H9 (cell line): Measurements from ENCODE around the gene DTNBP1. TPM values are rescaled to one million over a fixed set of nuclear protein-coding genes. Genes with fewer than 3 reads are reported as not detected.

Source experiments
- DNase-seq: peaks from one replicate; pipeline ENCODE4 v3.0.0-alpha.2; 2017
- H2AFZ ChIP-seq: one replicate; pipeline ENCODE4 v1.6.1; 2013; ENCODE audit warnings: mild to moderate bottlenecking, low read length, control low read depth, moderate library complexity
- H2AK5ac ChIP-seq: 2 replicates; pipeline ENCODE4 v1.6.1; 2013; ENCODE audit warnings: low read length, control low read depth, mixed read lengths; ENCODE audit not compliant: insufficient read length
- H2BK120ac ChIP-seq: one replicate; pipeline ENCODE4 v1.6.1; 2013; ENCODE audit warnings: low read depth, mild to moderate bottlenecking, low read length, control low read depth, inconsistent platforms; ENCODE audit not compliant: poor library complexity, severe bottlenecking
- H2BK12ac ChIP-seq: 2 replicates; pipeline ENCODE4 v1.6.1; 2013; ENCODE audit warnings: low read length, control low read depth, mixed read lengths, low read depth; ENCODE audit not compliant: insufficient read length
- H2BK15ac ChIP-seq: 2 replicates; pipeline ENCODE4 v1.6.1; 2013; ENCODE audit warnings: low read depth, low read length, control low read depth
- H2BK20ac ChIP-seq: one replicate; pipeline ENCODE4 v1.6.1; 2013; ENCODE audit warnings: low read depth, mild to moderate bottlenecking, low read length, control low read depth, inconsistent platforms; ENCODE audit not compliant: poor library complexity, severe bottlenecking
- H2BK5ac ChIP-seq: 2 replicates; pipeline ENCODE4 v1.6.1; 2013; ENCODE audit warnings: low read length, control low read depth, mixed read lengths; ENCODE audit not compliant: insufficient read length
- H3K14ac ChIP-seq: 2 replicates; pipeline ENCODE4 v1.6.1; 2013; ENCODE audit warnings: low read length, control low read depth; ENCODE audit not compliant: insufficient read depth
- H3K18ac ChIP-seq: 2 replicates; pipeline ENCODE4 v1.6.1; 2013; ENCODE audit warnings: low read depth, mild to moderate bottlenecking, mixed read lengths, low read length, control low read depth; ENCODE audit not compliant: insufficient read length
- H3K23ac ChIP-seq: 2 replicates; pipeline ENCODE4 v1.6.1; 2013; ENCODE audit warnings: low read length, control low read depth, mixed read lengths, low read depth; ENCODE audit not compliant: insufficient read length
- H3K23me2 ChIP-seq: 2 replicates; pipeline ENCODE4 v1.6.1; 2013; ENCODE audit warnings: low read depth, mild to moderate bottlenecking, mixed read lengths, low read length, control low read depth; ENCODE audit not compliant: insufficient read length, poor library complexity, severe bottlenecking
- H3K27ac ChIP-seq: 2 replicates; pipeline ENCODE4 v1.5.1; 2013; ENCODE audit warnings: low read length, control low read depth, mixed read lengths, low read depth; ENCODE audit not compliant: insufficient read length
- H3K27me3 ChIP-seq: 2 replicates; pipeline ENCODE4 v1.6.1; 2013; ENCODE audit warnings: low read length, control low read depth, inconsistent platforms; ENCODE audit not compliant: insufficient read depth
- H3K4ac ChIP-seq: 2 replicates; pipeline ENCODE4 v1.6.1; 2013; ENCODE audit warnings: low read depth, mild to moderate bottlenecking, control low read depth, inconsistent platforms, low read length, moderate library complexity
- H3K4me1 ChIP-seq: 2 replicates; pipeline ENCODE4 v1.6.1; 2013; ENCODE audit warnings: low read length, control low read depth, inconsistent platforms; ENCODE audit not compliant: insufficient read depth
- H3K4me2 ChIP-seq: 2 replicates; pipeline ENCODE4 v1.6.1; 2013; ENCODE audit warnings: low read length, control low read depth, mixed read lengths; ENCODE audit not compliant: insufficient read length, insufficient read depth
- H3K56ac ChIP-seq: 2 replicates; pipeline ENCODE4 v1.6.1; 2013; ENCODE audit warnings: low read depth, mild to moderate bottlenecking, mixed read lengths, low read length, control low read depth; ENCODE audit not compliant: insufficient read length
- H3K79me1 ChIP-seq: 2 replicates; pipeline ENCODE4 v1.6.1; 2013; ENCODE audit warnings: low read depth, mild to moderate bottlenecking, moderate library complexity, low read length, control low read depth, inconsistent platforms; ENCODE audit not compliant: insufficient read depth, poor library complexity, severe bottlenecking
- H3K79me2 ChIP-seq: 2 replicates; pipeline ENCODE4 v1.6.1; 2013; ENCODE audit warnings: low read length, control low read depth, inconsistent platforms; ENCODE audit not compliant: insufficient read depth
- H3K9ac ChIP-seq: 2 replicates; pipeline ENCODE4 v1.6.1; 2013; ENCODE audit warnings: low read length, control low read depth, mixed read lengths; ENCODE audit not compliant: insufficient read length; ENCODE audit errors: extremely low read depth
- H3K9me3 ChIP-seq: one replicate; pipeline ENCODE4 v1.6.1; 2013; ENCODE audit warnings: low read depth, low read length, inconsistent platforms; ENCODE audit not compliant: control insufficient read depth
- H3T11ph ChIP-seq: one replicate; pipeline ENCODE4 v1.6.1; 2013; ENCODE audit warnings: mild to moderate bottlenecking, low read length, control low read depth, inconsistent platforms
- H4K20me1 ChIP-seq: one replicate; pipeline ENCODE4 v1.6.1; 2013; ENCODE audit not compliant: control insufficient read depth, insufficient read length, insufficient read depth
- H4K5ac ChIP-seq: 2 replicates; pipeline ENCODE4 v1.6.1; 2013; ENCODE audit warnings: low read depth, mild to moderate bottlenecking, mixed read lengths, low read length, control low read depth; ENCODE audit not compliant: insufficient read length
- H4K8ac ChIP-seq: replicated peaks from 2 replicates; pipeline ENCODE4 v1.6.1; 2013; ENCODE audit warnings: low read length, control low read depth, mixed read lengths, low read depth; ENCODE audit not compliant: insufficient read length
- H4K91ac ChIP-seq: 2 replicates; pipeline ENCODE4 v1.6.1; 2013; ENCODE audit warnings: low read depth, mild to moderate bottlenecking, moderate library complexity, mixed read lengths, low read length, control low read depth; ENCODE audit not compliant: insufficient read length
- H3K27ac Mint-ChIP-seq, 3 experiments: 2 replicates in 2 of 3; 3 replicates in 1 of 3; pipeline ENCODE4 v1.8.0; 2020 to 2021; ENCODE audit warnings: mixed read lengths in 3 of 3, mild to moderate bottlenecking in 1 of 3, moderate library complexity in 1 of 3
- H3K27me3 Mint-ChIP-seq: 2 replicates; pipeline ENCODE4 v1.8.0; 2021; ENCODE audit warnings: low read depth, mild to moderate bottlenecking, moderate library complexity, mixed read lengths
- H3K36me3 Mint-ChIP-seq, 3 experiments: 2 replicates in 2 of 3; 3 replicates in 1 of 3; pipeline ENCODE4 v1.8.0; 2020 to 2021; ENCODE audit warnings: low read depth in 3 of 3, mixed read lengths in 3 of 3; ENCODE audit not compliant: insufficient read depth in 1 of 3
- H3K4me1 Mint-ChIP-seq, 2 experiments: 2 replicates each; pipeline ENCODE4 v1.8.0; 2020; ENCODE audit warnings: mixed read lengths in 2 of 2
- H3K4me3 Mint-ChIP-seq, 2 experiments: 2 replicates in 1 of 2; 3 replicates in 1 of 2; pipeline ENCODE4 v1.8.0; 2020 to 2021; ENCODE audit warnings: mild to moderate bottlenecking in 2 of 2, mixed read lengths in 2 of 2, moderate library complexity in 1 of 2
- H3K9me3 Mint-ChIP-seq, 2 experiments: 2 replicates in 1 of 2; 3 replicates in 1 of 2; pipeline ENCODE4 v1.8.0; 2020; ENCODE audit warnings: mild to moderate bottlenecking in 2 of 2, mixed read lengths in 2 of 2, moderate library complexity in 1 of 2
- CTCF ChIP-seq: fragments of 200-600 bp; sonication (generic); conservative IDR thresholded peaks from 3 replicates; pipeline ENCODE4 v1.8.0; 2021; ENCODE audit warnings: antibody characterized with exemption, mild to moderate bottlenecking
- WGBS: extraction: QIAGEN DNeasy Blood & Tissue Kit; methylation state at CpG from one replicate; pipeline ENCODE4 v1.1.7; 2013; ENCODE audit warnings: missing lambda C conversion rate, low lambda C conversion rate, mixed read lengths; ENCODE audit not compliant: insufficient read length; ENCODE audit errors: extremely low coverage; 5-methylcytosine and 5-hydroxymethylcytosine counted together
- total RNA-seq: library from RNA; stranded (reverse); gene quantifications from 2 replicates; pipeline ENCODE4 v1.2.1, GENCODE V29; 2021

Gene DTNBP1
- total RNA-seq, 1 experiment from 2014 or later: 12.9 TPM

GRCh38 chr6:15594512-15595259 lies 68.1 kb downstream of the DTNBP1 start:
- no peak overlapping the region for H2AK5ac ChIP-seq
- DNase-seq: no peak
- H3K4ac ChIP-seq: no peak overlapping the region
- no peak overlapping the region for H2BK120ac ChIP-seq
- H3K4me3 Mint-ChIP-seq: no peak overlapping the region
- no peak overlapping the region for H4K91ac ChIP-seq
- TF ChIP-seq CTCF: no peak
- no peak overlapping the region for H3K27ac Mint-ChIP-seq
- no peak overlapping the region for H3T11ph ChIP-seq
- H3K27me3 ChIP-seq: no peaks in the 10 kb centered on the region
- no peaks in the 10 kb centered on the region for H3K36me3 Mint-ChIP-seq
- no peak overlapping the region for H3K4me2 ChIP-seq
- no peaks in the 10 kb centered on the region for H4K20me1 ChIP-seq
- H3K23me2 ChIP-seq: no peaks in the 10 kb centered on the region
- no peak overlapping the region for H3K18ac ChIP-seq
- no peak overlapping the region for H3K27ac ChIP-seq
- no peak overlapping the region for H3K56ac ChIP-seq
- H3K9ac ChIP-seq: no peak overlapping the region
- H4K8ac ChIP-seq: no peak overlapping the region
- H2BK5ac ChIP-seq: no peak overlapping the region
- H3K9me3 Mint-ChIP-seq: no peaks in the 10 kb centered on the region
- H2BK15ac ChIP-seq: no peak overlapping the region
- H3K4me1 Mint-ChIP-seq: peaks cover 6% of the 10 kb centered on the region in 2 experiments; a peak in 3 of 4 replicates
- no peak overlapping the region for H3K23ac ChIP-seq
- H3K27me3 Mint-ChIP-seq: no peaks in the 10 kb centered on the region
- H3K79me2 ChIP-seq: no peaks in the 10 kb centered on the region
- H2BK12ac ChIP-seq: no peak overlapping the region
- no peaks in the 10 kb centered on the region for H3K9me3 ChIP-seq
- no peak overlapping the region for H2BK20ac ChIP-seq
- no peak overlapping the region for H3K14ac ChIP-seq
- H3K79me1 ChIP-seq: no peaks in the 10 kb centered on the region
- no CpG with 5 or more reads among the region's 7 CpGs for WGBS
- no peak overlapping the region for H2AFZ ChIP-seq
- no peak overlapping the region for H4K5ac ChIP-seq
- H3K4me1 ChIP-seq: no peaks in the 10 kb centered on the region
